Hepatocyte (in vitro differentiated cells): Measurements from ENCODE around the gene TACR2. TPM values are rescaled to one million over a fixed set of nuclear protein-coding genes. Genes with fewer than 3 reads are reported as not detected.
A peak's percentile ranks its signal among the peaks of the same experiment; 100 is the strongest.

Experiments
- DNase-seq: peaks from one replicate; pipeline ENCODE4 v3.0.0-alpha.2; 2016; ENCODE audit warnings: low spot score
- H2AFZ ChIP-seq: fragments of 200-600 bp; sonication (generic); 2 replicates; pipeline ENCODE4 v1.6.0; 2016; ENCODE audit warnings: antibody characterized with exemption, mild to moderate bottlenecking
- H3K27ac ChIP-seq: fragments of 200-600 bp; sonication (generic); 2 replicates; pipeline ENCODE4 v1.5.1; 2016; ENCODE audit warnings: mild to moderate bottlenecking
- H3K27me3 ChIP-seq: fragments of 200-600 bp; sonication (generic); 2 replicates; pipeline ENCODE4 v1.6.1; 2016
- H3K36me3 ChIP-seq: fragments of 200-600 bp; sonication (generic); replicated peaks from 2 replicates; pipeline ENCODE4 v1.5.1; 2016; ENCODE audit warnings: low read depth; ENCODE audit not compliant: insufficient read depth
- H3K4me1 ChIP-seq: fragments of 200-600 bp; sonication (generic); 2 replicates; pipeline ENCODE4 v1.5.1; 2016; ENCODE audit warnings: mild to moderate bottlenecking, moderate library complexity; ENCODE audit not compliant: insufficient read depth
- H3K4me2 ChIP-seq: fragments of 200-600 bp; sonication (generic); 2 replicates; pipeline ENCODE4 v1.6.0; 2016
- H3K4me3 ChIP-seq: fragments of 200-600 bp; sonication (generic); 2 replicates; pipeline ENCODE4 v1.5.1; 2016; ENCODE audit warnings: mild to moderate bottlenecking
- H3K79me2 ChIP-seq: fragments of 200-600 bp; sonication (generic); 2 replicates; pipeline ENCODE4 v1.6.0; 2017; ENCODE audit warnings: mild to moderate bottlenecking
- H3K9me2 ChIP-seq: fragments of 200-600 bp; sonication (generic); replicated peaks from 2 replicates; pipeline ENCODE4 v1.6.0; 2017; ENCODE audit warnings: mild to moderate bottlenecking; ENCODE audit not compliant: insufficient read depth
- H3K9me3 ChIP-seq: fragments of 200-600 bp; sonication (generic); 2 replicates; pipeline ENCODE4 v1.5.1; 2016; ENCODE audit warnings: low read depth, mild to moderate bottlenecking
- H4K20me1 ChIP-seq: fragments of 200-600 bp; sonication (generic); 2 replicates; pipeline ENCODE4 v1.6.0; 2016; ENCODE audit warnings: mild to moderate bottlenecking; ENCODE audit not compliant: insufficient read depth, poor library complexity, severe bottlenecking
- EZH2 ChIP-seq: fragments of 200-600 bp; sonication (generic); IDR thresholded peaks from 2 replicates; pipeline ENCODE4 v1.6.1; 2016; ENCODE audit warnings: antibody characterized with exemption, mild to moderate bottlenecking, borderline replicate concordance
- EZH2phosphoT487 ChIP-seq: fragments of 200-600 bp; sonication (generic); IDR thresholded peaks from one replicate; pipeline ENCODE4 v1.6.1; 2018; ENCODE audit warnings: antibody characterized with exemption, mild to moderate bottlenecking, low read depth, moderate library complexity; ENCODE audit not compliant: unreplicated experiment, severe bottlenecking
- WGBS: methylation state at CpG from one replicate; pipeline ENCODE4 v1.1.6; 2016; ENCODE audit warnings: low lambda C conversion rate; ENCODE audit errors: missing lambda C conversion rate; 5-methylcytosine and 5-hydroxymethylcytosine counted together
- polyA plus RNA-seq: library from polyadenylated mRNA; unstranded; fragments of >200 nt; fragmentation: Nextera tagmentation; extraction: Ambion mirVana; gene quantifications from 2 replicates; pipeline ENCODE4 v1.2.1, GENCODE V29; 2016
- total RNA-seq: library from RNA; depleted of rRNA; stranded (reverse); fragments of >200 nt; gene quantifications from 2 replicates; pipeline ENCODE4 v1.2.3, GENCODE V29; 2014
- TF ChIP-seq, protein P1 (sequence below): fragments of 200-600 bp; sonication (generic); IDR thresholded peaks from 2 replicates; pipeline ENCODE4 v1.5.1; 2016; ENCODE audit warnings: antibody characterized with exemption, mild to moderate bottlenecking; ENCODE audit not compliant: poor library complexity

Gene TACR2
- total and polyA plus RNA-seq, 2 experiments from 2014 or later: 0.07 TPM; not detected in 1

DNA sequence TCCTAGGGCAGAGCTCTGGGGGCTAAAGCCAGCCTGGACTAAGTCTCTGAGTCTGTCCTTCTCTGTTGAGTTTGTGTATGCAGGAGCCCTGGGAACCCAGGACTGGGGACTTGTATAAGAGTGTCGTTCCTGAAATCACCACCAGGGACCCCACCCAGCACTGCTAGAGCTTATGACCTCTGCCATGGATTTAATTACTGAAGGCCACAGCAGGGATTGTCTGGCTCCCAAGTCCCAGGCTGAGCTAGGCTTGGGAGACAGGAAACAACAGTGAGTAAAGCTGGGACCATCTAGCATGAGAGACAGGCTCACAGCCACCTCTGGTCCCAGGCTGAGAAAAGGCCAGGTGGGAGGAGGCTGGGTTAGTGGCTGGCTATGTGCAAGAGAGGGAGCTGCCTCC, 33.1 kb upstream of the TACR2 start:
- Histone ChIP-seq H3K4me2 (no peak overlapping the region), H3K36me3 (no peaks in the 10 kb centered on the region), H4K20me1 (no peaks in the 10 kb centered on the region), H3K9me3 (no peaks in the 10 kb centered on the region), H2AFZ (no peak overlapping the region), H3K4me3 (no peak overlapping the region), H3K79me2 (peaks cover 14% of the 10 kb centered on the region), H3K27ac (peak overlapping the region; percentile 53), H3K4me1 (peaks cover 25% of the 10 kb centered on the region), H3K9me2 (no peaks in the 10 kb centered on the region), H3K27me3 (no peaks in the 10 kb centered on the region)
- DNase-seq: peak; percentile 78
- TF ChIP-seq, protein P1, sequence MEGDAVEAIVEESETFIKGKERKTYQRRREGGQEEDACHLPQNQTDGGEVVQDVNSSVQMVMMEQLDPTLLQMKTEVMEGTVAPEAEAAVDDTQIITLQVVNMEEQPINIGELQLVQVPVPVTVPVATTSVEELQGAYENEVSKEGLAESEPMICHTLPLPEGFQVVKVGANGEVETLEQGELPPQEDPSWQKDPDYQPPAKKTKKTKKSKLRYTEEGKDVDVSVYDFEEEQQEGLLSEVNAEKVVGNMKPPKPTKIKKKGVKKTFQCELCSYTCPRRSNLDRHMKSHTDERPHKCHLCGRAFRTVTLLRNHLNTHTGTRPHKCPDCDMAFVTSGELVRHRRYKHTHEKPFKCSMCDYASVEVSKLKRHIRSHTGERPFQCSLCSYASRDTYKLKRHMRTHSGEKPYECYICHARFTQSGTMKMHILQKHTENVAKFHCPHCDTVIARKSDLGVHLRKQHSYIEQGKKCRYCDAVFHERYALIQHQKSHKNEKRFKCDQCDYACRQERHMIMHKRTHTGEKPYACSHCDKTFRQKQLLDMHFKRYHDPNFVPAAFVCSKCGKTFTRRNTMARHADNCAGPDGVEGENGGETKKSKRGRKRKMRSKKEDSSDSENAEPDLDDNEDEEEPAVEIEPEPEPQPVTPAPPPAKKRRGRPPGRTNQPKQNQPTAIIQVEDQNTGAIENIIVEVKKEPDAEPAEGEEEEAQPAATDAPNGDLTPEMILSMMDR: peak; percentile 45
- no peak for TF ChIP-seq EZH2
- TF ChIP-seq EZH2phosphoT487: no peak
- 0% methylated on average over 1 of the region's 1 CpG for WGBS

DNA sequence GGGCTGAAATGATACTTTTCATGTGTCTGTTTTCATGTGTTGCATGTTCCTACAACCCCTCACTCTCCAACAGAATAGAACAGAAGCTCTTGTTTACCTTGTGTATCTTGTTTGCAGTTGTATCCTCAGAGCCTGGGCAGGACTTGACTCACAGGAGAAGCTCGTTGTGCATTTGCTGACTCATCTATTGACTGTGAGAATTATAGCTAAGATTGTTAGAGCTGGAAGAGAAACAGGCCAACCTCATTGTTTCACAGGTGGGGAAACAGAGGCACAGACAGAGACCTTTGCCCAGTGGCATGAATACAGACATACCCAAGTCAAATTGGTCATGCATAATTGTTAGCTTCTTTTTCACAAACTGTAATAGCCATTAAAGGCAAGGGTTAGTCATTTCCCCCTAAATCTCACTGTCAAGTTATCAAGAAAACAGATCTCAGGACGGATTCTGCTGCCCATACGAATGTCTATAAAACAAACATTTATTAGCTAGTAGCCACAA, 30.0 kb upstream of the TACR2 start:
- Histone ChIP-seq H3K36me3 (no peaks in the 10 kb centered on the region), H3K27me3 (no peaks in the 10 kb centered on the region), H3K4me1 (peaks cover 25% of the 10 kb centered on the region), H3K4me3 (no peak overlapping the region), H3K79me2 (no peaks in the 10 kb centered on the region), H4K20me1 (no peaks in the 10 kb centered on the region), H3K9me3 (no peaks in the 10 kb centered on the region), H3K4me2 (peak overlapping the region; percentile 49), H3K9me2 (no peaks in the 10 kb centered on the region), H2AFZ (no peak overlapping the region), H3K27ac (peak overlapping the region; percentile 83)
- DNase-seq: peak; percentile 75
- TF ChIP-seq, protein P1: no peak
- no peak for TF ChIP-seq EZH2
- TF ChIP-seq EZH2phosphoT487: no peak
- WGBS: 15% methylated on average over 3 of the region's 3 CpGs

DNA sequence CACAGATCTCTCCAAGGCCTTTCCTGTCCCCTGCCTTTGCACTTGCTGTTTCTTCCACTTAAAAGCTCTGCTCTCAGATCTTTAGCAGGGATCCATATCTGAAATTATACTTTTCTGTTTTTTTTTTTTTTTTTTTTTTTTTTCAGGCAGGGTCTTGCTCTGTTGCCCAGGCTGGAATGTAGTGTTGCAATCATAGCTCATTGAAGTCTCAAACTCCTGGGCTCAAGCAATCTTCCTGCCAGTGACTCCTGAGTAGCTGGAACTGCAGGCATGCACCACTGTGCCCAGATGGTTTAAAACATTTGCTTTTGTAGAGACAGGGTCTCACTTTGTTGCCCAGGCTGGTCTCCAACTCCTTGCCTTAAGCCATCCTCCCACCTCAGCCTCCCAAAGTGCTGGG, 29.5 kb upstream of the TACR2 start:
- TF ChIP-seq, protein P1: no peak
- TF ChIP-seq EZH2phosphoT487 (no peak), EZH2 (no peak)
- H3K9me2 ChIP-seq: no peaks in the 10 kb centered on the region
- no peaks in the 10 kb centered on the region for H3K9me3 ChIP-seq
- no peaks in the 10 kb centered on the region for H3K27me3 ChIP-seq
- H3K27ac ChIP-seq: peak overlapping the region; percentile 83
- no peaks in the 10 kb centered on the region for H3K36me3 ChIP-seq
- no peak overlapping the region for H2AFZ ChIP-seq
- H3K79me2 ChIP-seq: no peaks in the 10 kb centered on the region
- peak overlapping the region; percentile 49 for H3K4me2 ChIP-seq
- no peak overlapping the region for H3K4me3 ChIP-seq
- DNase-seq: no peak
- no peaks in the 10 kb centered on the region for H4K20me1 ChIP-seq
- peaks cover 25% of the 10 kb centered on the region for H3K4me1 ChIP-seq

DNA sequence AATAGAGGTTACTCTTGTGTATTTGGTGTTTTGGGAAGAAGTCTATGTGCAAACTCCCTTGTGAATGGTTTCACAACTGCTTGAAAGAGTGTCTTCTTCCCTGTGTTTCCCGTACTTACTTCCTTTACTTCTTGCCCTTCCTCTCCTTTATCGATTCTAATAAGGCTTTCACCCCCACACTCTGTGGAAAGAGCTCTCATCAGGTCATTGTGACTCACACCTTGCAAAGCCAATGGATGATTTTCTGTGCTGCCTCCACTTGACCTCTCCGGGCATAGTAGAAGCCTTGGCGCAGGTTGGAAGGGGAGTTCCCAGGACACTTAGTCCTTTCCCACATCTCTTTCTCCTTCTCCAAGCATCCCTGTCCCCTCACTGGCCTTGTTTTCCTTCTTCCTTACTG, 28.3 kb upstream of the TACR2 start:
- DNase-seq: no peak
- H3K27ac ChIP-seq: no peak overlapping the region

More for the DNA sequence above, 28.3 kb upstream of the TACR2 start:
- no peak overlapping the region for H3K4me2 ChIP-seq
- no peaks in the 10 kb centered on the region for H3K36me3 ChIP-seq
- TF ChIP-seq EZH2 (no peak), EZH2phosphoT487 (no peak)
- TF ChIP-seq, protein P1: no peak
- H3K9me3 ChIP-seq: no peaks in the 10 kb centered on the region
- no peaks in the 10 kb centered on the region for H3K79me2 ChIP-seq
- no peaks in the 10 kb centered on the region for H3K27me3 ChIP-seq
- no peak overlapping the region for H3K4me3 ChIP-seq
- peaks cover 32% of the 10 kb centered on the region for H3K4me1 ChIP-seq
- WGBS: 93% methylated on average over 4 of the region's 4 CpGs
- H4K20me1 ChIP-seq: no peaks in the 10 kb centered on the region
- no peak overlapping the region for H2AFZ ChIP-seq
- no peaks in the 10 kb centered on the region for H3K9me2 ChIP-seq
